Body of pancreas (tissue), 4 donors: ENCODE results near the gene PCDHGB7.

Experiments used
- CTCF ChIP-seq, 7 experiments: fragments of 450-650 bp in 4 of 7; fragments of 200-600 bp in 3 of 7; sonication (generic) in 3 of 7; IDR thresholded peaks; one replicate each; pipeline ENCODE4 v1.5.1; 2016 to 2019; ENCODE audit warnings: antibody characterized with exemption in 7 of 7
- POLR2A ChIP-seq, 3 donors: fragments of 450-650 bp; IDR thresholded peaks; one replicate each; pipeline ENCODE4 v1.6.1; 2016; ENCODE audit warnings: antibody characterized with exemption in 3 of 3, mild to moderate bottlenecking in 2 of 3

- TF ChIP-seq CTCF (IDR thresholded peaks at IDR 0.05) = no peak
- TF ChIP-seq POLR2A (IDR thresholded peaks at IDR 0.05) = no peak
These were observed 22.1 kb downstream of the PCDHGB7 start for GRCh38 chr5:141439411-141440141.
